Measurements from ENCODE around the gene GPR160. TPM values are rescaled to one million over a fixed set of nuclear protein-coding genes. Genes with fewer than 3 reads are reported as not detected.

GPR160 gene, protein sequence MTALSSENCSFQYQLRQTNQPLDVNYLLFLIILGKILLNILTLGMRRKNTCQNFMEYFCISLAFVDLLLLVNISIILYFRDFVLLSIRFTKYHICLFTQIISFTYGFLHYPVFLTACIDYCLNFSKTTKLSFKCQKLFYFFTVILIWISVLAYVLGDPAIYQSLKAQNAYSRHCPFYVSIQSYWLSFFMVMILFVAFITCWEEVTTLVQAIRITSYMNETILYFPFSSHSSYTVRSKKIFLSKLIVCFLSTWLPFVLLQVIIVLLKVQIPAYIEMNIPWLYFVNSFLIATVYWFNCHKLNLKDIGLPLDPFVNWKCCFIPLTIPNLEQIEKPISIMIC
- total RNA-seq (ENCODE audit: low replicate concordance) = 0.12 and 0.15 TPM in 2 replicates

DNA sequence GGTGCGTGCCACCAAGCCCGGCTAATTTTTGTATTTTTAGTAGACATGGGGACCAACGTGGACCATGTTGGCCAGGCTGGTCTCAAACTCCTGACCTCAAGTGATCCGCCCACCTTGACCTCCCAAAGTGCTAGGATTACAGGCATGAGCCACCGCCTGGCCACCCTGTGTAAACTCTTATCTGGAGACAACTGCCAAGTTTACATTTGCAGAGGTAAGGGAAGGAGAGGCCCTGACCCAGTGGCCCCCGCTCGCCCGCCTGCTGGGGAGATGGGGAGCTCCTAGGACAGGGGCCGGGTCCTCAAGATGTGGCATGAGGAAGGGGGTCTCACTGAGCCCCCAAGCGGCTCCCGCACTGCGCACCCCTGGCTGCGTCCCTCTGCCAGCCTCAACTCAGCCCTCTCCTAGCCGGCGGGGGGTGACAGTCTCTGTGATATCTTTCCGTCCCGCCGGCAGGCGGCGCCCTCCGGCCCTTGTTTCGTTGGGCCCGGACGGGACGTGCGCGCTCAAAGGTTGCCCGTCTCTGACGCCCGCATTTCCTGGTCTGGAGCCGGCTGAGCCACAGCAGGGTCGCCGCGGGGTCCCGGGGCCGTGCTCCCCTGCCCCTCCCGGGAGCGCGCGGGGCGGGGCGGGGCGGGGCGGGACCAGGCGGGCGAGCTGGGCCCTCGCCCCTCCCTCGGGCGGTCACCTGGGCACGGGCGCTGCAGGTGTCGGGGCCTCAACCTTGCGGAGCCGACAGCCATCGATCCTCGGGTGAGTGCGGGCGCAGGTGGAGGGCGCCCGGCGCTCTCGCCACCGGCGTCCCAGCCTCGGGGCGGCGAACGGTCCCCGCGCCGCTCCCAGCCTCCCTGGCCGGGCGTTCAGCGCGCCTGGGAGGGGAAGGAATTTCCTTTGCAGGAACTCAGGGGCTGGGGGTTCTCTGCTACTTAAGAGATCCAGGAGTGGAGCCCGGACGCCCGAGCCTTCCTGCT, at the start of gene GPR160:
GPR160 (plus strand) TSS at position 533 of the 971 bp plus-strand sequence. CDS start 45,978 bp downstream, outside the sequence.

Other genes with a start within 250 kb of the GPR160 start
- not detected in 2 replicates for gene LRRIQ4, start 225.1 kb upstream of the GPR160 start, total RNA-seq (ENCODE audit: low replicate concordance)
- gene LRRC34, start 225.1 kb upstream of the GPR160 start, total RNA-seq (ENCODE audit: low replicate concordance) = 1.2 and 2.0 TPM in 2 replicates
- not detected in 2 replicates for gene LRRC31, start 168.1 kb upstream of the GPR160 start, total RNA-seq (ENCODE audit: low replicate concordance)
- gene SAMD7, start 126.4 kb upstream of the GPR160 start, total RNA-seq (ENCODE audit: low replicate concordance) = not detected in 2 replicates
- gene SEC62, start 71.2 kb upstream of the GPR160 start, total RNA-seq (ENCODE audit: low replicate concordance) = 42.3 and 62.0 TPM in 2 replicates
- gene PHC3, start 143.7 kb downstream of the GPR160 start, total RNA-seq (ENCODE audit: low replicate concordance) = 11.0 and 20.9 TPM in 2 replicates
- gene PRKCI, start 184.4 kb downstream of the GPR160 start, total RNA-seq (ENCODE audit: low replicate concordance) = 25.7 and 78.2 TPM in 2 replicates

Measured in smooth muscle cell of the coronary artery (primary cell).